ENCODE measurements around the gene GRK5.

DNA sequence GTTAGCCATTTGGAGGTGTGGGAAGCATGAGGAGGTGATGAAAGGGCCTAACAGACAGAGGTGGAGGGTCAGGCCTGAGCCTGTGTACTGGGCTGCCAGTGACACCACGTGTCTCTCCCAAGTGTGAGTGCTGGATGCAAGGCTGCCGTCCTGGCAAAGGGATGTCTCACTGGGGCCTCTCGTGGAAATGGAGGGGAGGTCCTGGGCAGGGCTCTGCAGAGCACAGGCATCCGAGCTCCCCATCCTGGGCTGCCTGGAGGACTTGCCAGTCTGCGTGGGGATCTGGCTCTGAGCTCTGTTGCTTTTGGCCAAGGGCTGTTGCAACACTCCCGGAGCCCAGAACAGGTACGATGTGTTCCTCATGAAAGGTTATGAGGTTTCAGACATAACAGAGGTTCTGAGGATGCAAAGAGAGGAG, 77.3 kb downstream of the GRK5 start:
- TF ChIP-seq, protein P1, sequence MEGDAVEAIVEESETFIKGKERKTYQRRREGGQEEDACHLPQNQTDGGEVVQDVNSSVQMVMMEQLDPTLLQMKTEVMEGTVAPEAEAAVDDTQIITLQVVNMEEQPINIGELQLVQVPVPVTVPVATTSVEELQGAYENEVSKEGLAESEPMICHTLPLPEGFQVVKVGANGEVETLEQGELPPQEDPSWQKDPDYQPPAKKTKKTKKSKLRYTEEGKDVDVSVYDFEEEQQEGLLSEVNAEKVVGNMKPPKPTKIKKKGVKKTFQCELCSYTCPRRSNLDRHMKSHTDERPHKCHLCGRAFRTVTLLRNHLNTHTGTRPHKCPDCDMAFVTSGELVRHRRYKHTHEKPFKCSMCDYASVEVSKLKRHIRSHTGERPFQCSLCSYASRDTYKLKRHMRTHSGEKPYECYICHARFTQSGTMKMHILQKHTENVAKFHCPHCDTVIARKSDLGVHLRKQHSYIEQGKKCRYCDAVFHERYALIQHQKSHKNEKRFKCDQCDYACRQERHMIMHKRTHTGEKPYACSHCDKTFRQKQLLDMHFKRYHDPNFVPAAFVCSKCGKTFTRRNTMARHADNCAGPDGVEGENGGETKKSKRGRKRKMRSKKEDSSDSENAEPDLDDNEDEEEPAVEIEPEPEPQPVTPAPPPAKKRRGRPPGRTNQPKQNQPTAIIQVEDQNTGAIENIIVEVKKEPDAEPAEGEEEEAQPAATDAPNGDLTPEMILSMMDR (IDR thresholded peaks at IDR 0.05; ENCODE audit: borderline replicate concordance, extremely low read depth, low read length, poor library complexity, severe bottlenecking), result no peak
- no peak for TF ChIP-seq EZH2 (IDR thresholded peaks at IDR 0.05; ENCODE audit: borderline replicate concordance, low read depth, low read length, severe bottlenecking)
